GM19023 (cell line): Measurements from ENCODE around the gene MEGF6.

Experiments used
- ATAC-seq: cut with Tn5 transposase; IDR thresholded peaks from one replicate; pipeline ENCODE4 v1.9.1; 2021; ENCODE audit warnings: mild to moderate bottlenecking, moderate library complexity; ENCODE audit not compliant: unreplicated experiment

The MEGF6 gene

GRCh38 chr1:3609016-3609768 lies 2.1 kb downstream of the MEGF6 start:
- ATAC-seq = no peak

- ATAC-seq = no peak
Observed at GRCh38 chr1:3608154-3608553, 3.2 kb downstream of the MEGF6 start.

- ATAC-seq = no peak
Observed at GRCh38 chr1:3607703-3608065, 3.6 kb downstream of the MEGF6 start.

GRCh38 chr1:3606779-3607702 lies 4.3 kb downstream of the MEGF6 start:
- no peak for ATAC-seq

GRCh38 chr1:3604997-3605823 lies 6.1 kb downstream of the MEGF6 start:
- ATAC-seq = no peak

GRCh38 chr1:3604468-3604974 lies 6.8 kb downstream of the MEGF6 start:
- no peak for ATAC-seq

GRCh38 chr1:3603571-3604467 lies 7.5 kb downstream of the MEGF6 start:
- no peak for ATAC-seq

- ATAC-seq = no peak
Observed at GRCh38 chr1:3603156-3603555, 8.2 kb downstream of the MEGF6 start.

GRCh38 chr1:3602375-3602774 lies 8.9 kb downstream of the MEGF6 start:
- no peak for ATAC-seq

GRCh38 chr1:3601743-3602142 lies 9.6 kb downstream of the MEGF6 start:
- no peak for ATAC-seq

- no peak for ATAC-seq
Observed at GRCh38 chr1:3600354-3600753, 11.0 kb downstream of the MEGF6 start.

- ATAC-seq = no peak
Observed at GRCh38 chr1:3599816-3600215, 11.5 kb downstream of the MEGF6 start.

GRCh38 chr1:3599286-3599811 lies 12.0 kb downstream of the MEGF6 start:
- no peak for ATAC-seq

GRCh38 chr1:3598522-3599285 lies 12.6 kb downstream of the MEGF6 start:
- ATAC-seq = no peak

GRCh38 chr1:3598051-3598491 lies 13.2 kb downstream of the MEGF6 start:
- ATAC-seq = no peak

- no peak for ATAC-seq
Observed at GRCh38 chr1:3597599-3597964, 13.7 kb downstream of the MEGF6 start.

GRCh38 chr1:3596663-3597598 lies 14.4 kb downstream of the MEGF6 start:
- no peak for ATAC-seq

- no peak for ATAC-seq
Observed at GRCh38 chr1:3595949-3596348, 15.4 kb downstream of the MEGF6 start.
